GM19372 (cell line): ENCODE measurements around the gene FANCL.
"Not testable (repeated sequence)": the region's sequence is repeated elsewhere in the genome, so short reads cannot be mapped to it uniquely, and the experiment has no call there.

Source experiments
- ATAC-seq: cut with Tn5 transposase; IDR thresholded peaks from one replicate; pipeline ENCODE4 v1.9.1; 2021; ENCODE audit warnings: mild to moderate bottlenecking, low read depth, moderate library complexity; ENCODE audit not compliant: unreplicated experiment

FANCL gene

DNA sequence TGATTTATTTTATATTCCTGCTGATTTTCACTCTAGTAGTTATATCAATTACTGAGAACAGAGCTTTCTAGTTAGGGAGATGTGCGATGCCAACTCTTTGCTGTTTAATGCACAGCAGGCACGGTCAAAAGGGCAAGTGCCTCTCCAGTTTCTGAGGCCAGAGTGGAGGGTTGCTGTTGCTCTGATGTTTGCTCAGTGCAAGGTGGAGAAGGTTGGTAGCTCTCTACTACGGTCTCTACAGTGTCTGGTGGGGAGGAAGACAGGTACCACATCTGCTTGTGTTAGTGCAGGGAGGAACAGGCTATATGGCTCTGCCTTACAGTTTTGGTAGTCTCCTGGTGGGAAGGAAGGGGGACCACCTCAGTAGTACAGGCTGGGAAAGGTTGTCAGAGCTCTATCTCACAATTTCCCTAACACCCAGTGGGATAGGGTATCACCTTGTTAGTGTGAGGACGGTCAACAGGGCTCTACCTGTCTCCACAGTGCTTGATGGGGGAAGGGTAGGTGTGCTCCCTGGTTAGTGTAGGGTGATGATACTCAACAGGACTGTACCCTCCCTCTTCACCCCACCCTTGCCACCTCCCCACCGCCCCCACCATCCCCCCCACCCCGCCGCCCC, 85.9 kb downstream of the FANCL start:
- ATAC-seq, result no peak

- no peak for ATAC-seq
Observed at GRCh38 chr2:58146707-58147106, 94.4 kb downstream of the FANCL start.

GRCh38 chr2:58145769-58146168, 95.4 kb downstream of the FANCL start:
- not testable (repeated sequence) for ATAC-seq

- no peak for ATAC-seq
Observed at GRCh38 chr2:58140508-58141072, 100.5 kb downstream of the FANCL start.

- ATAC-seq, result no peak
Observed at GRCh38 chr2:58138396-58139030, 102.6 kb downstream of the FANCL start.

DNA sequence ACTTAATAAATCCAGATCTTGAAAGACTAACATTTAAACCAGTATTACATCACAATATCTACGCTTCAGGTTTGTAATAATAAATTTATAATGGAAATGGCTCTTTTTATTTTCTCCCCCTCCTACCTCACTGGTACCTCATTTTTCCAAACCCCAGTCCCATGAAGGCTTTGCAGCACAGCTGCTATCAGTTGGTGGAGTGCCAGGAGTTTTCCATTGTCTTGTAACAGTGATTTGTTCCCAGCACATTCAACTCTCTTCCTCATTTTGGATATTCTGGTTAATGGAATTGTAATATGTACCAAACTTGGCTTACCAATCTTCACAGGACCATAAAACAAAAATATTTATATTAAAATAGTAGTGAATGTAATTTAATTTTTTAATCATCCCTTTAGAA, 103.3 kb downstream of the FANCL start:
- ATAC-seq, result no peak

- no peak for ATAC-seq
Observed at GRCh38 chr2:58137221-58137620, 103.9 kb downstream of the FANCL start.

GRCh38 chr2:58135861-58136260, 105.3 kb downstream of the FANCL start:
- ATAC-seq, result no peak

GRCh38 chr2:58133395-58133794, 107.7 kb downstream of the FANCL start:
- ATAC-seq, result no peak

DNA sequence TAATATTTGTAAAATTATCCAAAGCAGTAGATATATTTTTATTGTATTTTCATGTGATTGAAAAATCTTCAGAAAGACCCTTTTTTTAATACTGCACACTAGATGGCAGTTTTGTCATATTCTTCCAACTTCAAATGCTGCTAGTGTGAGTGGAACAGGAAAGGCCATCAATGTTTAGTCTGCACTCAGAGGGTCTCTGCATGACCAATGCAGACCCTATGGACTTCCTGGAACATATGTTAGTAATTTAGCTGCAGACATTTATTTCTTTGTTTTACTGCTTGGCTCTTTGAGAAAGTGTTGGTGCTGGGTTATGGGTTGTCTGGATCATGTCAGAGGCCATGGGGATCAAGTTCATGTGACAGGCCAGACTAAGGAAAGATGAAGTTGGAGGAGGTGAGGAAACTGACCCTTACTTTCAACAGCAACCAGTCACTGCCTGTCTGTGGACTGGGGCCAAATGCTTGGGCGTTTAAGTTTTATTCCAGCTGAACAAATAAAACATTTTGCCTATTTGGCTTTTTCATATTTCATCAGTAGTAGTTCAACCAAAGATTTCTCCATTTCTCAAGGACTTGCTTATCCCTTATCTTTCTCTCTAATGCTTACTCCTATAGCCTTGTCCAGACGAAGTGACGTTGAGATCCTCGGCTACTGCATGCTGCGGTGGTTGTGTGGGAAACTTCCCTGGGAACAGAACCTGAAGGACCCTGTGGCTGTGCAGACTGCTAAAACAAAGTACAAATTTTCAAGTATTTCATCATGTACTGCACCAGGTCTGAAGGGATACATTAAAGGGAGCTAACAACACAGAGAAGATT, 109.7 kb downstream of the FANCL start:
- no peak for ATAC-seq

GRCh38 chr2:58130238-58130637, 110.9 kb downstream of the FANCL start:
- no peak for ATAC-seq

GRCh38 chr2:58127111-58127510, 114.0 kb downstream of the FANCL start:
- ATAC-seq, result no peak

- no peak for ATAC-seq
Observed at GRCh38 chr2:58122540-58122939, 118.6 kb downstream of the FANCL start.

DNA sequence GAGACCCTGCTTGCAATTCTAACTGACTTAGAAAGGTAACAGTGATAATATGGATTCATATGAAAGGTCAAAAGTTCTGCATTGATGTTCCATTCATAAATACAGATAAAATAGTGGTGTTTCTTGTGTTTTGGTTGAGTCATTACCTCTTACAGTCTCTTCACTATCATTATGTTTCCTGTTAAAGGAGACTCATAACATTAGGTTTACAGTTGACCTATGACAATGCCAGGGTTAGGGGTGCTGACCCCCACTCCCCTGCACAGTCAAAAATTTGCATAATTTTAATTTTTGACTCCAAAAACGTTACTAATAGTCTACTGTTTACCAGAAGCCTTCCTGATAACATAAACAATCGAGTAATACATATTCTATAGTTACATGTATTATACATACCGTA, 119.1 kb downstream of the FANCL start:
- ATAC-seq, result no peak

DNA sequence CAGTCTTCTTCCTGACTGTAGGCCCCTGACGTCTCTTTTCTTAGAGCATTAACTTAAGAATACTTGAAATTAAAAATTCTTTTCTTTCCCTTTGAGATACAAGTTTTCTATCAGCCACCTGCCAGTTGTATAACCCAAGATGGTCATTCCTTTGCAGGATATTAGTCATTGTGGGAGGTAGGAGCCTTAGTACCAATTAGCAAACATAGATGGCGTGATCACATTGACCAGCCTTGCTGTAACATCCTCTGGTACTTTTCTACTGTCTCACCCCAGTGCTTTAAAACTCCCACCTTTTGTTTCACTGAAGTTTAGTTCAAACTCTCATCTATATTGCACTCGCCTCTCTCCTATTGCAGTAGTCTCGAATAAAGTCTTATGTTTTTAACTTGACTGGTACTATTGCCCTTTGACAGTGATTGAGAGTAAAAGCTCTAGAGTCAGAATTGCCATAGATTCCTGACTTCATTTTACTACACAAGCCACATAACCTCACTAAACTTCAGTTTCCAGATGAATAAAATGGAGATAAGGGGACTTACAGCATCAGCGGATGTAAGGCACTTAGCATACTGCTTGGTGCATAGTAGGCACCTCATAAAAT, 120.4 kb downstream of the FANCL start:
- ATAC-seq, result no peak

DNA sequence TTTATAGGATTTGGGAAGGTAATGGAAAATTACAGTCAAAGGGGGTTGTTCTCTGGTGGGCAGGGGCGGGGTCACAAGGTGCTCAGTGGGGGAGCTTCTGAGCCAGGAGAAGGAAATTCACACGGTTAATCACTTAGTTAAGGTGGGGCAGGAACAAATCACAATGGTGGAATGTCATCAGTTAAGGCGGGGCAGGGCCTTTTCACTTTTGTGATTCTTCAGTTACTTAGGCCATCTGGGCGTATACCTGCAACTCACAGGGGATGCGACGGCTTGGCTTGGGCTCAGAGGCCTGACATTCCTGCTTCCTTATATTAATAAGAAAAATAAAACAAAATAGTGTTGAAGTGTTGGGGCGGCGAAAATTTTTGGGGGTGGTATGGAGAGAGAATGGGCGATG, 127.6 kb downstream of the FANCL start:
- ATAC-seq, result not testable (repeated sequence)

DNA sequence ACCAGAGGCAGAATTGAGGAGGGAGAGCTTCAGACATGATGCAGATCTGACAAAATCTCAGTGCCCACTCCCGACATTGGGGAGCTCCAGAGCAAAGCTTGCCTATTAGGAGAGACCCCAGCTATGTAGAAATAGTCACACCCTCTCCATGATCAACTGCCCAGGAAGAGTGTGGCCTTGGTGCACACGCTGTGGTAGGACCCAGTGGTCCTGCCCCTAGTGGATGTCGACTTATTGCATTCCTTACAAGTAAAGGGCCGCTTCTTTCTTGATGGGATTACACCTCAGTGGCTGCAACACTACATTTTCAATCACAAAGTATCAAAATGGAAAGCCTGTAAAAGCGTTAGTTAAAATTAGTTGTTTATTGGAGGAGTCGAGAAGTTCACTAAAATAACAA, 130.4 kb downstream of the FANCL start:
- ATAC-seq, result no peak

DNA sequence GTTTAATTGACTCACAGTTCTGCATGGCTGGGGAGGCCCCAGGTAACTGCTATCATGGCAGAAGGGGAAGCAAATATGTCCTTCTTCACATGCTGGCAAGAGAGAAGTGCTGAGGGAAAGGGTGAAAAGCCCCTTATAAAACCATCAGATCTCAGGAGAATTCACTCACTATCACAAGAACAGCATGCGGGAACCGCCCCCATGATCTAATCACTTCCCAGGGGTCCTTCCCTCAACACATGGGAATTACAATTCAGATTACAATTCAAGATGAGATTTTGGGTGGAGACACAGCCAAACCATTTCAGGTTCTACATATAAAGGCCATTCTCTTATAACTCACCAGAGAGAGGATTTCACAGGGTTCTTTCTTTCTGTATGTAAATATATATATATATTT, 131.6 kb downstream of the FANCL start:
- ATAC-seq, result no peak
